Loucy (cell line): ENCODE measurements around the gene FHIT.

Experiments used
- H2AFZ ChIP-seq: fragments of 200-600 bp; sonication (generic); 2 replicates; pipeline ENCODE4 v1.6.0; 2016; ENCODE audit warnings: antibody characterized with exemption, mild to moderate bottlenecking, low read length, moderate library complexity
- H3F3A ChIP-seq: fragments of 200-600 bp; 2 replicates; pipeline ENCODE4 v1.6.0; 2016; ENCODE audit warnings: antibody characterized with exemption, low read depth, mild to moderate bottlenecking
- H3K27me3 ChIP-seq: fragments of 200-600 bp; sonication (generic); 2 replicates; pipeline ENCODE4 v1.6.1; 2014; ENCODE audit warnings: low read length, mild to moderate bottlenecking; ENCODE audit not compliant: insufficient read depth, poor library complexity, severe bottlenecking
- H3K36me3 ChIP-seq: fragments of 200-600 bp; sonication (generic); 2 replicates; pipeline ENCODE4 v1.6.1; 2016; ENCODE audit warnings: low read length; ENCODE audit not compliant: insufficient read depth
- H3K4me1 ChIP-seq: fragments of 200-600 bp; sonication (generic); 2 replicates; pipeline ENCODE4 v1.5.1; 2014; ENCODE audit warnings: low read length, mild to moderate bottlenecking; ENCODE audit not compliant: insufficient read depth, poor library complexity, severe bottlenecking
- H3K4me2 ChIP-seq: fragments of 200-600 bp; sonication (generic); 2 replicates; pipeline ENCODE4 v1.6.0; 2014; ENCODE audit warnings: antibody characterized with exemption, low read length, low read depth, mild to moderate bottlenecking; ENCODE audit not compliant: poor library complexity, severe bottlenecking
- H3K4me3 ChIP-seq: fragments of 200-600 bp; sonication (generic); 2 replicates; pipeline ENCODE4 v1.5.1; 2014; ENCODE audit warnings: low read length, mild to moderate bottlenecking, mixed read lengths; ENCODE audit not compliant: poor library complexity, severe bottlenecking
- H3K79me2 ChIP-seq: fragments of 200-600 bp; sonication (generic); 2 replicates; pipeline ENCODE4 v1.6.1; 2014; ENCODE audit warnings: low read length; ENCODE audit not compliant: insufficient read depth
- H3K9ac ChIP-seq: fragments of 200-600 bp; sonication (generic); 2 replicates; pipeline ENCODE4 v1.6.0; 2014; ENCODE audit warnings: mild to moderate bottlenecking, low read depth, low read length, moderate library complexity; ENCODE audit not compliant: poor library complexity, severe bottlenecking
- H3K9me2 ChIP-seq: fragments of 200-600 bp; sonication (generic); replicated peaks from 2 replicates; pipeline ENCODE4 v1.6.1; 2016; ENCODE audit warnings: low read depth, low read length, mixed read lengths
- H3K9me3 ChIP-seq: fragments of 200-600 bp; sonication (generic); 2 replicates; pipeline ENCODE4 v1.6.1; 2014; ENCODE audit warnings: mild to moderate bottlenecking, antibody characterized with exemption, low read length, low read depth; ENCODE audit not compliant: insufficient read depth
- H4K20me1 ChIP-seq: fragments of 200-600 bp; sonication (generic); 2 replicates; pipeline ENCODE4 v1.6.0; 2014; ENCODE audit warnings: antibody characterized with exemption, low read length, mild to moderate bottlenecking; ENCODE audit not compliant: insufficient read depth, poor library complexity, severe bottlenecking
- CTCF ChIP-seq: fragments of 200-600 bp; sonication (generic); conservative IDR thresholded peaks from 2 replicates; pipeline ENCODE4 v1.5.1; 2014; ENCODE audit warnings: mild to moderate bottlenecking, antibody characterized with exemption, low read length
- EZH2phosphoT487 ChIP-seq: fragments of 200-600 bp; IDR thresholded peaks from 2 replicates; pipeline ENCODE4 v1.6.1; 2018; ENCODE audit warnings: antibody characterized with exemption, mild to moderate bottlenecking, moderate library complexity, borderline replicate concordance

Gene FHIT

GRCh38 chr3:59979542-59979941, 1271.7 kb downstream of the FHIT start:
- TF ChIP-seq CTCF, result no peak
- TF ChIP-seq EZH2phosphoT487, result no peak
- no peaks in the 10 kb centered on the region for H3K27me3 ChIP-seq

GRCh38 chr3:59978979-59979378, 1272.3 kb downstream of the FHIT start:
- no peaks in the 10 kb centered on the region for H4K20me1 ChIP-seq
- H3K4me1 ChIP-seq, result peaks cover 8% of the 10 kb centered on the region
- no peaks in the 10 kb centered on the region for H3K9me3 ChIP-seq
- no peaks in the 10 kb centered on the region for H3K36me3 ChIP-seq
- no peak overlapping the region for H3K4me2 ChIP-seq
- no peaks in the 10 kb centered on the region for H3K9me2 ChIP-seq
- no peaks in the 10 kb centered on the region for H3F3A ChIP-seq
- no peaks in the 10 kb centered on the region for H3K79me2 ChIP-seq
- H2AFZ ChIP-seq, result no peak overlapping the region
- TF ChIP-seq EZH2phosphoT487, result no peak
- no peak for TF ChIP-seq CTCF
- no peak overlapping the region for H3K4me3 ChIP-seq
- H3K9ac ChIP-seq, result no peak overlapping the region
- no peaks in the 10 kb centered on the region for H3K27me3 ChIP-seq

More at GRCh38 chr3:59979542-59979941, 1271.7 kb downstream of the FHIT start:
- H3K9me3 ChIP-seq, result no peaks in the 10 kb centered on the region
- H3K9me2 ChIP-seq, result no peaks in the 10 kb centered on the region
- H3K4me1 ChIP-seq, result peaks cover 8% of the 10 kb centered on the region
- H3F3A ChIP-seq, result no peaks in the 10 kb centered on the region
- no peak overlapping the region for H3K9ac ChIP-seq
- H3K79me2 ChIP-seq, result no peaks in the 10 kb centered on the region
- no peaks in the 10 kb centered on the region for H3K36me3 ChIP-seq
- H4K20me1 ChIP-seq, result no peaks in the 10 kb centered on the region
- no peak overlapping the region for H3K4me2 ChIP-seq
- no peak overlapping the region for H3K4me3 ChIP-seq
- H2AFZ ChIP-seq, result no peak overlapping the region

DNA sequence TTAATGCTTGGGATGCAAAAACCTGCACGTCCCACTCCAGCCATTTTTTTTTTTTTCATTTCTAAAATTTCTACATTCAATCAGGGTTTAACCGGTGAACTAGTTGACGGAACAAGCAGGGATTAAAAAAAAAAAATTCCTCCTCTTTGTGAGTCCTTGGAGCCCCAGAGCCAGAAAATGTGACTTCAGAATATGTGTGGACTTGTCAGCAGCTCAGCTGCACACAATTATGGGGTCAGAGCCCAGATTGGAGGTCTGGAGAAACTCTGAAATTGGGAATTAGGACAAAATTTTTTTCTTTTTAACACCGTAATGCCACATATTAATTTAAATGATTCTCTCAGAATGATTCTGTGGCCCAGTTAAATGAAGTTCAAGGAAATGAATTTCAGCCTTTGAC, 1280.5 kb downstream of the FHIT start:
- TF ChIP-seq CTCF (no peak), EZH2phosphoT487 (no peak)
- Histone ChIP-seq H3K9ac (no peak overlapping the region), H2AFZ (no peak overlapping the region), H3K79me2 (no peaks in the 10 kb centered on the region), H3K27me3 (no peaks in the 10 kb centered on the region), H3K4me2 (no peak overlapping the region), H3K9me2 (no peaks in the 10 kb centered on the region), H3K4me1 (no peaks in the 10 kb centered on the region), H3K9me3 (no peaks in the 10 kb centered on the region), H3K36me3 (no peaks in the 10 kb centered on the region), H3K4me3 (no peak overlapping the region), H4K20me1 (no peaks in the 10 kb centered on the region), H3F3A (no peaks in the 10 kb centered on the region)
